Smooth muscle cell (in vitro differentiated cells): ENCODE measurements around the gene TANGO2. TPM values are rescaled to one million over a fixed set of nuclear protein-coding genes. Genes with fewer than 3 reads are reported as not detected.

Source experiments
- DNase-seq: peaks from one replicate; lab custom pipeline; 2025; ENCODE audit not compliant: unreplicated experiment; lab: John Stamatoyannopoulos, UW
- H2AFZ ChIP-seq: fragments of 200-600 bp; sonication (generic); 2 replicates; pipeline ENCODE4 v1.6.0; 2016; ENCODE audit warnings: antibody characterized with exemption, low read depth, mild to moderate bottlenecking
- H3F3A ChIP-seq: fragments of 200-600 bp; sonication (generic); 2 replicates; pipeline ENCODE4 v1.6.0; 2017; ENCODE audit warnings: antibody characterized with exemption, low read depth
- H3K27ac ChIP-seq: fragments of 200-600 bp; sonication (generic); 2 replicates; pipeline ENCODE4 v1.5.1; 2016; ENCODE audit warnings: low read depth, mild to moderate bottlenecking
- H3K27me3 ChIP-seq: fragments of 200-600 bp; sonication (generic); 2 replicates; pipeline ENCODE4 v1.6.1; 2016; ENCODE audit warnings: low read depth, mild to moderate bottlenecking
- H3K36me3 ChIP-seq: fragments of 200-600 bp; sonication (generic); 2 replicates; pipeline ENCODE4 v1.5.1; 2016; ENCODE audit warnings: low read depth
- H3K4me1 ChIP-seq: fragments of 200-600 bp; sonication (generic); 2 replicates; pipeline ENCODE4 v1.5.1; 2016; ENCODE audit warnings: low read depth
- H3K4me2 ChIP-seq: fragments of 200-600 bp; sonication (generic); 2 replicates; pipeline ENCODE4 v1.6.0; 2016; ENCODE audit warnings: mild to moderate bottlenecking
- H3K4me3 ChIP-seq: fragments of 200-600 bp; sonication (generic); 2 replicates; pipeline ENCODE4 v1.5.1; 2016; ENCODE audit warnings: mild to moderate bottlenecking
- H3K79me2 ChIP-seq: fragments of 200-600 bp; sonication (generic); 2 replicates; pipeline ENCODE4 v1.6.0; 2016; ENCODE audit warnings: low read depth, mild to moderate bottlenecking
- H3K9ac ChIP-seq: fragments of 200-600 bp; sonication (generic); 2 replicates; pipeline ENCODE4 v1.6.0; 2016; ENCODE audit warnings: low read depth
- H3K9me3 ChIP-seq: fragments of 200-600 bp; sonication (generic); replicated peaks from 2 replicates; pipeline ENCODE4 v1.5.1; 2016; ENCODE audit warnings: low read depth
- H4K20me1 ChIP-seq: fragments of 200-600 bp; sonication (generic); 2 replicates; pipeline ENCODE4 v1.6.0; 2016; ENCODE audit warnings: low read depth
- CTCF ChIP-seq: fragments of 200-600 bp; sonication (generic); IDR thresholded peaks from 2 replicates; pipeline ENCODE4 v1.5.1; 2017; ENCODE audit warnings: borderline replicate concordance, mild to moderate bottlenecking, antibody characterized with exemption; ENCODE audit not compliant: insufficient read depth, poor library complexity, severe bottlenecking
- WGBS: methylation state at CpG from one replicate; pipeline ENCODE4 v1.1.7; 2016; ENCODE audit warnings: low lambda C conversion rate; 5-methylcytosine and 5-hydroxymethylcytosine counted together
- polyA plus RNA-seq: library from polyadenylated mRNA; unstranded; fragments of >200 nt; fragmentation: Nextera tagmentation; extraction: Ambion mirVana; gene quantifications from 2 replicates; pipeline ENCODE4 v1.2.1, GENCODE V29; 2016
- total RNA-seq: library from RNA; depleted of rRNA; stranded (reverse); fragments of >200 nt; gene quantifications from 2 replicates; pipeline ENCODE4 v1.2.3, GENCODE V29; 2014

TANGO2 gene
- total and polyA plus RNA-seq, 2 experiments from 2014 or later, result 10.8 to 14.7 TPM

DNA sequence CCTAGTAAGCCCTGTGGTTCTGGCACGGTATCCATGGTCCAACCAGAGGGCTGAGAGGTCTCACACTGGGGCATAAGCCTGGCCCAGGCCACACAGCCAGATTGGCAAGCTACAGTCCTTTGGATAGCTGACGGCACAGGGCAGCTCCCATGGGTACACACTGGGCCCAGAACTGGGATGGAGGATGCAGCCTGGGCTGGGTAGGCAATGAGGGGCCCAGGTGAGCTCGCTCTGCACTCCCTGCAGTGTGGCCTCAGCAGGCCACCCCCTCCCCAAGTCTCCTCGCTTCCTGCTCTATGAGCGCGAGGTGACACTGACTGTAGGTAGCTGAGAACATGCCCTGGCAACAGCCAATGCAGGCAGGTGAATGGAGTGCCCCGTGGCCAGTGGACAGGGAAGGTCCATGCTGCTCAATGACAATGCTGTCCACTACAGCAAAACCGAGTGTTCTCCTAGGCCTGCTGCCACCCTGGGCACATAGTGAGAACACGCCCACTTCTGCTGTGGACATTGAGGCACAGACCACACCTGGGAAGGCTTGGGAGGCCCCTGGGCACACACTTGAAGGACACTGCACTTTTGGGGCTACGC lies 8.1 kb upstream of the TANGO2 start:
- Histone ChIP-seq H3K27ac (no peak overlapping the region), H2AFZ (no peak overlapping the region), H3K4me2 (no peak overlapping the region), H3K9me3 (no peaks in the 10 kb centered on the region), H3K36me3 (no peaks in the 10 kb centered on the region), H3K4me3 (no peak overlapping the region), H3F3A (no peaks in the 10 kb centered on the region), H3K9ac (no peak overlapping the region), H4K20me1 (no peaks in the 10 kb centered on the region), H3K79me2 (no peaks in the 10 kb centered on the region), H3K27me3 (peaks cover 30% of the 10 kb centered on the region), H3K4me1 (peaks cover 5% of the 10 kb centered on the region)
- no peak for TF ChIP-seq CTCF
- 95% methylated on average over 10 of the region's 10 CpGs for WGBS
- DNase-seq, result no peak

GRCh38 chr22:20013382-20013871 lies 7.5 kb upstream of the TANGO2 start:
- H2AFZ ChIP-seq, result no peak overlapping the region
- 24% methylated on average over 11 of the region's 11 CpGs for WGBS
- H3F3A ChIP-seq, result no peaks in the 10 kb centered on the region
- no peak overlapping the region for H3K9ac ChIP-seq
- no peaks in the 10 kb centered on the region for H3K9me3 ChIP-seq
- no peaks in the 10 kb centered on the region for H3K36me3 ChIP-seq
- TF ChIP-seq CTCF, result peak; percentile 74
- DNase-seq, result peak; percentile 26
- no peak overlapping the region for H3K27ac ChIP-seq
- H4K20me1 ChIP-seq, result no peaks in the 10 kb centered on the region
- H3K27me3 ChIP-seq, result peaks cover 36% of the 10 kb centered on the region
- H3K79me2 ChIP-seq, result no peaks in the 10 kb centered on the region
- no peak overlapping the region for H3K4me2 ChIP-seq
- H3K4me3 ChIP-seq, result no peak overlapping the region
- peaks cover 5% of the 10 kb centered on the region for H3K4me1 ChIP-seq

DNA sequence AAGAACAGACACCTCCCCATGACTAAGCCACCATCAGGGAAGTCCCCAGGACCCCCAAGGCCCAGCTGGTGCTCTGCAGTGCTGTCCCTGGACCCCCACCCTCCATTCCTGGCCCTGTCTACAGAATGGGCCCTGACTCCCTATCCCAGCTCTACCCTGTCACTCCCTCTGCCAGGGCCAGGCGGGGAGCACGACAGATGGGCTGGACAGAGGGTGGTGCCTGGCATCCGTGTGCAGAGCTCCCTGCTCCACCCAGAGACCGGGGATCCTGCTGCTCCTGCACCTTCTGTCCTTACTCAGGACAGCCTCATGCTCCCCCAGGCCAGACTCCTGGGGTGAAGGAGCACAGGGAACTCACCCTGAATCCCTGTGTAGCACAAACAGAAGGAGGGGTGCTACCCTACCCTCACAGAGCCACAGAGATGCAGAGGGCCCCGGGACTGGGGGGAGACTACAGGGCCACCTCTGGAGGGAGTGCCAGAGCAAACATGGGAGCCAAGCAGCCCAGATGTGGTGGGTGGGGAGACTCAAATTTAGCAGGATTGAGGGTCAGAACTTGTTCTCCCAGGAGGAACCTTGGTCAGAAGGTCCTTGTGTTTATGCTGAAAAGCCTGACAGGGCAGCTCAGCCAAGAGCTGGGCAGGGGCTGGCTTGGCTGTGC lies 6.3 kb upstream of the TANGO2 start:
- H3F3A ChIP-seq, result no peaks in the 10 kb centered on the region
- H4K20me1 ChIP-seq, result no peaks in the 10 kb centered on the region

More for the DNA sequence above, 6.3 kb upstream of the TANGO2 start:
- no peak overlapping the region for H2AFZ ChIP-seq
- DNase-seq, result no peak
- H3K27me3 ChIP-seq, result peaks cover 41% of the 10 kb centered on the region
- WGBS, result 85% methylated on average over 5 of the region's 5 CpGs
- no peaks in the 10 kb centered on the region for H3K36me3 ChIP-seq
- TF ChIP-seq CTCF, result no peak
- no peak overlapping the region for H3K9ac ChIP-seq
- H3K79me2 ChIP-seq, result no peaks in the 10 kb centered on the region
- H3K4me1 ChIP-seq, result peaks cover 5% of the 10 kb centered on the region
- no peaks in the 10 kb centered on the region for H3K9me3 ChIP-seq
- H3K4me3 ChIP-seq, result no peak overlapping the region
- no peak overlapping the region for H3K27ac ChIP-seq
- no peak overlapping the region for H3K4me2 ChIP-seq
